ENCODE results near the gene DOCK2. TPM values are rescaled to one million over a fixed set of nuclear protein-coding genes. Genes with fewer than 3 reads are reported as not detected.

Gene DOCK2
- polyA plus RNA-seq, 1 donor from 2014 or later: 114 TPM

DNA sequence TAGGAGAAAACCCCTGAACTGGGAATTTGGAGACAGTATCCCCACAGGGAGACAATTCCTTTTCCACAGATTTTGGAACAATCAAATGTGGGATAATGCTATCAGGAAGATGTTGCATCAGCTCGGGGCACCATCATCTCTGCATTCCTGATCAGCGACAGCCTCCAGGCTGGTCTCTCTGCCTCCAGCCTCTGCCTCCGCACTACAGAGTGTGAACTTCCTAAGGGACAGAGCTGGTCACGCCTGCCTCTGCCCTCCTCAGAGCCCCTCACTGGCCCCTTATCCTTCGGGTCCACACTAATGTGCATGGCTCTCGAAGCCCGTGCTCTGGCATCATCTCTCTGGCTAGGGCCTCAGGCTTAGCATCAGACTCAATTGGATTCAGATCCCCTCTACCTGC lies 477.2 kb downstream of the DOCK2 start:
- H3K27ac Mint-ChIP-seq: no peak overlapping the region
- H3K9me3 Mint-ChIP-seq: peaks cover 0 to 2% (median 0%) of the 10 kb centered on the region in 3 donors
- peaks cover 1% of the 10 kb centered on the region for H3K27me3 Mint-ChIP-seq
- no peaks in the 10 kb centered on the region for H3K4me1 Mint-ChIP-seq
- H3K4me3 Mint-ChIP-seq: no peak overlapping the region
- H3K36me3 Mint-ChIP-seq: no peaks in the 10 kb centered on the region

DNA sequence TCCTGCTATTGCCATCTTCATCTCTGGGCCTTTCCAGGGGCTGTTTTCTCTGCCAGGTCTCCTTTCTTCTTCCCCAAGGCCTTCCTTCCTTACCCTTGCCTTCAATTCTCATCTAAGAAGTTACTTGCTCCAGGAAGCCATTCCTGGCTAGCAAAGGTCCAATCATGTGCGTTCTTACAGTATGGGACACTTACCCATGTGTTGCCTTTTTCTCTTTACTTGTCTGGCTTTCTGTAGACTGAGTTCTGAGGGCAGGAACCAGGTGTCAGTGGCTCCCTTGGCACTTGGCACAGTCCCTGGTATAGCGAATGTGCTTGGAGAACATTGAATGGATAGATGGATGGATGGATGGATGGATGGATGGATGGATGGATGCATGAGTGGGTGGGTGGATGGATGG lies 478.9 kb downstream of the DOCK2 start:
- H3K4me1 Mint-ChIP-seq: no peaks in the 10 kb centered on the region

GRCh38 chr5:170117736-170118135 lies 480.7 kb downstream of the DOCK2 start:
- no peaks in the 10 kb centered on the region for H3K36me3 Mint-ChIP-seq
- peaks cover 1% of the 10 kb centered on the region for H3K27me3 Mint-ChIP-seq
- no peak overlapping the region for H3K27ac Mint-ChIP-seq
- no peak overlapping the region for H3K4me3 Mint-ChIP-seq
- H3K9me3 Mint-ChIP-seq: peaks cover 0 to 2% (median 0%) of the 10 kb centered on the region in 3 donors
- H3K4me1 Mint-ChIP-seq: no peaks in the 10 kb centered on the region

More for the DNA sequence above, 478.9 kb downstream of the DOCK2 start:
- H3K27me3 Mint-ChIP-seq: peaks cover 1% of the 10 kb centered on the region
- H3K36me3 Mint-ChIP-seq: no peaks in the 10 kb centered on the region
- H3K27ac Mint-ChIP-seq: peak overlapping the region in 1 of 3 donors; percentile 18
- H3K9me3 Mint-ChIP-seq: peaks cover 0 to 2% (median 0%) of the 10 kb centered on the region in 3 donors
- no peak overlapping the region for H3K4me3 Mint-ChIP-seq

- Mint-ChIP-seq H3K27me3 (peaks cover 2% of the 10 kb centered on the region), H3K36me3 (no peaks in the 10 kb centered on the region), H3K4me1 (no peaks in the 10 kb centered on the region), H3K27ac (no peak overlapping the region), H3K9me3 (peaks cover 0 to 5% (median 3%) of the 10 kb centered on the region in 3 donors), H3K4me3 (no peak overlapping the region)
These were observed 483.5 kb downstream of the DOCK2 start for GRCh38 chr5:170120576-170120975.

DNA sequence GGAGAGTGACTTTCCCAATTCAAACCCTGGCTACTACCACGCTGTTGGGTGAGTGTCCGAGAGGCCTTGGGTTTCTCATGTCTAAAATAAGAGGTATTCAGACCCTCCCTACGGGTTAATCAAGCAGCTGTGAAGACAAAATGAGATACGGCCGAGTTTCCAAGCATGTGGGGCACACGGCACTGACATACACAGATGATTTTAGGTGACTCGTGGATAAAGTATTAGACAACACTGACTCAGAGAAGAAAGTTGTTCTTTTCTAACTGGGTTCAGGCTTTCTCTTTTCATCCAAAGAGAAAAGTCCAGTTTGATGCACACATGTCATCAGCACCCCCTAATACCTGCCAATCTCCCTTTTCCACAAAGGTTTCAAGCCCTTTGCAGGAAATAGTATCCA lies 484.2 kb downstream of the DOCK2 start:
- Mint-ChIP-seq H3K36me3 (no peaks in the 10 kb centered on the region), H3K4me1 (no peaks in the 10 kb centered on the region), H3K27ac (no peak overlapping the region), H3K4me3 (no peak overlapping the region), H3K9me3 (peaks cover 3 to 12% (median 9%) of the 10 kb centered on the region in 3 donors), H3K27me3 (peaks cover 3% of the 10 kb centered on the region)

DNA sequence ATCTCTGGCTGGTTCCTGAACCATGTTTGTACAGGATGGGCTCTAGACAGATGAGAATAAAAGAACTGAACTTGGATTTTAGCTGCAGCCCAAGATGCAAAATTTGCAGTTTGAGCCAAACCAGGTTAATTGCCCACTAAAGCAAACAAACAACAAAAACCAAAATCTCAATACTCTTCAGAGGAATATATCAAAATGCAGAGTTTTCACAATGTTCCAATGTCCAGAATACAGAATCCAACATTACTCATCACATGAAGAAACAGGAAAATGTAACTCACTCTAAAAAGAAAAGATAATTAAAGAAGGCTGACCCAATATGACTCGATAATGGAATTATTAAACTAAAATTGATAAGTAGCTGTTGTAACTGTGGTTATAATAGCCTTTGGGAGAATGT lies 489.0 kb downstream of the DOCK2 start:
- Mint-ChIP-seq H3K4me3 (no peak overlapping the region), H3K27ac (no peak overlapping the region), H3K36me3 (no peaks in the 10 kb centered on the region), H3K4me1 (no peaks in the 10 kb centered on the region), H3K27me3 (peaks cover 5% of the 10 kb centered on the region), H3K9me3 (peaks cover 6 to 18% (median 17%) of the 10 kb centered on the region in 3 donors)

- Mint-ChIP-seq H3K27me3 (peaks cover 4% of the 10 kb centered on the region), H3K27ac (peak overlapping the region in 1 of 3 donors; percentile 28), H3K4me1 (no peaks in the 10 kb centered on the region), H3K9me3 (peaks cover 6 to 18% (median 17%) of the 10 kb centered on the region in 3 donors), H3K4me3 (peak overlapping the region in 1 of 4 donors; percentile 25), H3K36me3 (no peaks in the 10 kb centered on the region)
These were observed 489.6 kb downstream of the DOCK2 start for GRCh38 chr5:170126626-170127025.

DNA sequence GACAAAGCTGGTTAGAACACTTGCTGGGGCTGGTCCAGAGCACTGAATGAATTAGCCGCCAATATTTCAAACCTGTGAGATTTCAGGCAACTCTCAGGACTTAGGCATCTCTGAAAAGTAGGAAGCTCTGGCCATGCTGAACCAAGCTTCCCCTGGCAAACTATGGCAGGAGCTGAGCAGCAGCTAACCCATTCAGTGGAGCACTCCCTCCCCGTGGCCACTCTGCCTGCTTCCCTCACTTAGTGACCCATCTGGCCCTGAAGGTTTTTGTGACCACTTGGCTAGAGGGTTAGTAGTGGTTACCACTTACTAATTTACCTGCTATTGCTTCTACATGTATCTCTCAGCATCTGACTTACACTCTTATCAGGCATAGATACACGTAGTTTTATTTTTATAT lies 494.2 kb downstream of the DOCK2 start:
- Mint-ChIP-seq H3K36me3 (no peaks in the 10 kb centered on the region), H3K4me1 (no peaks in the 10 kb centered on the region), H3K27me3 (peaks cover 7% of the 10 kb centered on the region), H3K4me3 (no peak overlapping the region), H3K9me3 (peaks cover 3 to 8% (median 6%) of the 10 kb centered on the region in 3 donors), H3K27ac (no peak overlapping the region)

DNA sequence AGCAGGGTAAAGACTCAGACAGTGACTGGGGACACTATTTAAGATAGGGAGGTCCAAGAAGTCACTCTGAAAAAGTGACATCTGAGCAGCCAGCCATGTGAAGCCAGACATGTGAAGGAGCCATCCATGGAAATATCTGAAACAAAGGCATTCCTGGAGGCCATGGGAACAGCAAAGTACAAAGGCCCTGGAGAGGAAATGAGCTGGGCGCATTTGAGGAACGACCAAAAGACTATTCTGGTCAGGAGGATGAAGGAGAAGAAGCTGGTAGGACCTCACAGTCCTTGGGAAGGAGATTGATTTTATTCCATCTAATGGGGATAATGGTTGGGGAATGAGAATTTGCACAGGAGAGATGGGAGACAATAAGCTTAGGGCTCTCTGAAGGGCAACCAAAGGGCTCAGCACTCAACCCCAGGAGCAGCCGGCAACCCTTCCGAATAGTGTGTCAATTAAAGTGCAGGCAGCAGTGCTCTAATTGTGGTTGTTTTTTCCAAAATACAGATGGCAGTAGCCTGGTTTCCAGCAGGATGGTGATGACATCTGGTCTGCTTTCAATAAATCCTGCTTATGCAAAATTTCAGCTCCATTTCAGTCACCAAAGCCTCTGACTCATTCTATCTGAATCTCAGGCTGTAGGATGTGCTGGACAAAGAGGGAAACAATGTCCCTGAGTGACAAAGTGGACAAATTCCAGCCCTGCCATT lies 495.3 kb downstream of the DOCK2 start:
- no peak overlapping the region for H3K4me3 Mint-ChIP-seq
- H3K27me3 Mint-ChIP-seq: peaks cover 5% of the 10 kb centered on the region
- no peaks in the 10 kb centered on the region for H3K4me1 Mint-ChIP-seq
- H3K27ac Mint-ChIP-seq: no peak overlapping the region
- no peaks in the 10 kb centered on the region for H3K36me3 Mint-ChIP-seq
- no peaks in the 10 kb centered on the region for H3K9me3 Mint-ChIP-seq

Other genes starting within 250 kb of the DOCK2 start
- gene SPDL1, start 53.5 kb upstream of the DOCK2 start, polyA plus RNA-seq: 7.9 TPM